SKM-1 treated with dmso at 0.1 percent for 144 hours (cell line): Measurements from ENCODE around the gene SCN2B.
A peak's percentile ranks its signal among the peaks of the same experiment; 100 is the strongest.

ENCODE experiments used
- DNase-seq: peaks from one replicate; lab custom pipeline; 2025; ENCODE audit not compliant: unreplicated experiment; lab: John Stamatoyannopoulos, UW

Gene SCN2B

DNA sequence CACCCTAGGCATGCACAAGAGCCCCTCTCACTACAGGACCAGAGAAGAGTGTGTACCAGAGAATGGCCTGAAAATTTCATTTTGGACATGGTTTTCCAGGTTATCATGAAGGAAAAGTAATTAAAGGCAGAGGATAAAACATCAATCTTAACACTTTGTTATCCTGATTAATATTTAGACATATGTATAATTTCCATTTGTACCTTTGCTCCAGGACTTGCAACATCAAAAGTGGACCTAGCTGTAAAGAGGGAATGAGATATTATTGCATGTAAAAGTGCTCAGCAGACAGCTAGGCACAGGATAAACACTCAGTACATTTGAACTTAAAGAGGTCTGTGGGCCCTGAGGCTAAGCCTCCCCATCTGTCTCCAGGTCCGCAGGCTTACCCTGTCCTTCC lies 21.8 kb downstream of the SCN2B start:
- DNase-seq: no peak

DNA sequence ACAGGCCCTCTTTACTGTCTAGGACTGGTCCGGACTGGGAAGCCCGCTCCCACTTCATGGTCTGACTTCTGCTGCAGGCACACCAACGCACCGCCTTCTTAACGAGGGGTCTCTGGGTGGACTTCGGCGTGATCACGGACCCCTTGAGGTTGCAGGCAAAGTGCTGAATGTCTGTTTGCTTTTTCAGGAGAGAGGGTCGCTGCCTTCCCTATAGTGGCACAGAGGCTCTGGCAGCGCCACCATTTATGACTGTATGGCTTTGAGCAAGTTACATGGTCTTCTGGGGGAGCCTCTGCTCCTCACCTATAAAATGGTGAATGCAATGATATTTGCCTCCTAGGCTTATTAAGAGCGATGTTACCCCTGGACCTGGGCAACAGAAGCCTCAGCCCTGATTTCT lies 22.5 kb downstream of the SCN2B start:
- DNase-seq: no peak

DNA sequence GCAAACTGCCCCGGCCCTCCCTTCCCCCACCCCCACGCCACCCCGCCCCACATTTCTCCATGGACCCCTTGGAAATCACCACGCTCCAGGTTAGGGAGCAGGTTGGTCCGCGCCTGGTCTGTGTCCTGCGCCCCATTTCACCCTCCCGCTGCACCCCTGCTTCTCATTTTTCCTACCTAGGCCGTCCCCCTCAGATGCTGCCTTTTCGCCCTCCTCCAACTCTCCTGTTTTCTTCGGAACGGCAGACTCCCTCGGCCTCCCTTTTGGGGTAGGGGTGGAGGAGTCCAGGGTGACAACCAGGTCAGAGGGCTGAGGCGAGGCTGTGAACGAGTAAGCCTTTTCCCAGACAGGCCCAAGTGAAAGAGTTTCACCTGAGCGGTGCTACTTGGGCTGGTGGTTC lies 22.9 kb downstream of the SCN2B start:
- no peak for DNase-seq

DNA sequence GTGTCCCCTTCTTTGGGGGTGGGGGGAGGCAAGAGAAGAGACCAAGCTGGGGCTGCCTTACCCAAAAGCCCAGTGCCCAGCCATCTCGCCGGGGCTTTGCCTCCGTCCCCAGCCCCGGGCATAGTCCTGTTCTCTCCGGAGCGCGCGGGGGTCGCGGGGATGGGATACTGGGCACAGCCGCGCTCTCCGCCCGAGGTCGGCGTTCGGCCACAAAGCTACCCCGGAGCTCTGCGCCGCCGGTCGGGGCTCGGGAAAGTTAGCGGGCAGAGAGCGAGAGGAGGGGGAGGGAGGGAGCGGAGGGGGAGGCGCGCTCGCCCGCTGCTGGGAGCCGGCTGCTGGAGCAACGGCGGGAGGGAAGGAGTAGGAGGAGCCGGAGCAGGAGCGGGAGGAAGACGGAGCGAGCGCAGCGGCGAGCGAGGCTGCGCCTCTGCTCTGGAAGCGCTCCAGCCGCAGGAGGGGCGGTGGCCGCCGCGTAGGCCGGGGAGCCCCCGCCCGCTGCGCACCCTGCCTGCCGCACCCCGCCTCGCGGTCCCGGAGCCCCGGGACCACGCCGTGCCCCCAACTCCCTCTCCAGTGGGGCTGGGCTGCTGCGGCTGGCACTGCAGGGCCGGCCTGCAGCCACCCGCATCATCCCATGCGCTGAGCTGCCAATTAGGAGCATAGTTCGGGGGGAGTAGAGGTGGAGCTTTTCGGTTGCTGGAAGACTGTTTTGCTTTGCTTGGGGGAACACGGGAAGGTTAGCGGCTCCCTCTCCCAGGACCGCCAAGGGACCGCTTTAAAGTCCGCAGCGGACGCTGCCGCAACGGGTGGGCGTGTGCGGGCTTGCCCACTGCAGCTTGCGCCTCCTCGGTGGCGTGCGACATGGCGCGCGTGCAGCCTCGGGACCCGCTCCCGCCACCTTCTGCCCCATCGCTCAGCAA lies 23.6 kb downstream of the SCN2B start, which contains the start of gene SCN4B:
Gene SCN4B (minus strand): TSS at position 272 of the 920 bp plus-strand sequence. CDS start 150 bp downstream, at position 122.
- no peak for DNase-seq

DNA sequence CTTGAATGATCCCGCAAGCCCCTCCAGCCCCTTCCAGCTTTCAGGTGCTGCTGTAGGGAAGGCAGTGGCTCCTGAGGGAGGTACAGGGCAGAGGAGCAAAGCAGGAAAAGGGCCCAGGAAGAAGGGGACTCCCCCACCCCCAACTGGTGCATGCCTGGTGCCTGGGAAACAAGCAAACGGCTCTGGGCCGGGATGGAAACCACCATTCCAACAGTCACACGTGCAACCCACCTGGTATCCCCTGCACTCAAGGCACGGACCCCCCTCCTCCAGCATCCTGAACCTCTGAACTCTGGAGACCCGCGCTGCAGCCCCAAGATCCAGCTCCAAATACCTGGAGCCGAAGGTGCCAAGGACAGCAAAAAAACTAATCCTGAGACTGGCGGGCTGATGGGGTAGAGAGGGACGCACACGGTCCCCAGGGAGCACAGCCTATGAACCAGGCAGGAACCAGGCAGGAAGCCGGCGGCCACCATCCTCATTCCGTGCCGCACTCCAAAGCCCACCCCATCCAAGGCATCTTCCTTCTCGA lies 24.4 kb downstream of the SCN2B start:
- no peak for DNase-seq

DNA sequence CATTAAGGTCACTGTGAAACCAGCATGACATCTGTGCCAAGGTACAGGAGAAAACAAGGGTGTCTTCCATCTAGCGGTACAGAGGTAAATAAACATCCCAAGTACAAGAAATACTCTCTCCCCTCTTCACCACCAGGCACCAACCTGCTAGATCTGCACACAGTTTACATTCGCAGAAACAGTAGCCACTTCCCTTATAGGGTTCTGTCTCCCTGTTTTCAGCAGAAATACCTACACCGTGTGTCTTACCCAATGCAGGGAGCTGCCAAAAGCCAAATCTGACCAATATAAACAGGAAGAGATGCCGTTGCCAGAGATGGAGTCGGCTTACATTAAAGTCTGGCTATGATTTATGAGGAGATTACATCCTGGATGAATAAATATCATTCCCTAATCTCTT lies 25.0 kb downstream of the SCN2B start:
- DNase-seq: no peak

DNA sequence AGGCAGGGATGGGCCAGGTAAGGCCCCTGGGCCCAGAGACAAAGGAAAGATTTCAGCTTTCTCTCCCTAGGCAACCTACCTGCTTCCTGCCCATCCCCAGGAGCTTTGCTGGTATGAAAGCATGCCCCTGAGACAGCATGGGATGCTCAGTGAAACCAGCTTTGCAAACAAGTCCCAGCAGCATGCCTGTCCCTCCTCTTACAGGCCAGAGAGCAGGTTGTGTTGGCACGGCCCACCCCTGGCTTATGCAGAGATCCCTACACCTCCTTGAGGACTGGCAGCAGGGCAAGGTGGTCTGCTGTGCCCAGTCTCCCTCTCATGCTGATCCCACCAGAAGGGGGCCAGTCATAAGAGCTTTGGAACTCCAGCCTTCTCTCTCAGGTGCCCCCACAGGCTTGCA lies 26.9 kb downstream of the SCN2B start:
- no peak for DNase-seq

DNA sequence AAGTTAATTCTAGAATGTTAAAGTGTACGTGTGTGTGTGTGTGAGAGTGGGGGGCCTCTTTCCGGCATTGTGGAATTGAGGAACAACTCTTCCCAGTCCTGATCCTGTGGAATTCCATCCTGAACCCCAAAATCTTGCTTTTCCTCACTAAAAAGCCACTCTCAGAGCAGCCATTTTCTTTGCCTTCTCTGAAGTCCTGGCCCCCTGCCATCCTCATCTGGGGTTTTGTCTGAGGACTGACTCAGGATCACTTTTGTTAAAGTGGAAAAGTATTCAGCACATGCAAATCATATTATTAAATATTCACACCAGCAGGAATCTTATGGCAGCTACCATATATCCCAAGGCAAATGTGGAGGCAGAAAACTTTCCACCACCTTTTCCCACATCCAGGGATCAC lies 27.6 kb downstream of the SCN2B start:
- no peak for DNase-seq

DNA sequence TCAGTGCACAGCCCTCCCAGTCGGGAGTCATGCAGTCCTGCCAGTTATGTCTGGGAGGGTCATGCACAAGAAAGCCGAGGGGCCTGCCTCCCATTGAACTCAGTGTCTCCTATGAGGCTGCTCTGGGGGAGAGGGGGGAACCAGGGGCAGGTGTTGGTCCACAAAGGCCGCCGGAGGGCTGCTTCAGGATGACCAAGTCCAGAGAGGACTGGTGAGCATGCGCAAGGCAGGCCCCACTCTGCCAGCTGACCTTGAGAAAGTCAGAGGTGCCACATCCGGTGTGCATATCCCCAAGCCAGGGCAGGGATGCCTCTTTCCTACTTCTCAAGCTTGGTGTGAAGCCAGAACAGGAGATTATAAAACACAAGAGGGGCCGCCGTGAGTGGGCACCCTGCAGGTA lies 28.2 kb downstream of the SCN2B start:
- no peak for DNase-seq

DNA sequence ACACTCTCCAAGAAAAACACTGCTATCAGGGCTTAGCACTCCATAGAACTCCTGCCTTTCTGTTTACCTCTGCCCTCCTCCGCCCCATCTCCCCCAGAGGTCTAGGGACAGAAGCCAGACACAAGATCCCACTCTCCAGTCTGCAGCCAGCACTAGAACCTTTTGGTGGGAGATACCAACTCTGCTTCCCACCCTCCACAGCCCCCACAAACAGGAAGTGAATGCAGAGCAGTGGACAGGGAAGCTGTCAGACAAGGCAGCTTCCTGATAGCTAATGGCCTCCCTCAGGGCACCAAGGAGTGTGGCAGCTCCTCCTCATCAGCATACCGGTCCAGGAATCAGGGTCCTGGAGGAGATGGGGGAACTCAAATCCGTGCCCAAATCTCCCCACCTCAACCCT lies 28.9 kb downstream of the SCN2B start:
- no peak for DNase-seq

DNA sequence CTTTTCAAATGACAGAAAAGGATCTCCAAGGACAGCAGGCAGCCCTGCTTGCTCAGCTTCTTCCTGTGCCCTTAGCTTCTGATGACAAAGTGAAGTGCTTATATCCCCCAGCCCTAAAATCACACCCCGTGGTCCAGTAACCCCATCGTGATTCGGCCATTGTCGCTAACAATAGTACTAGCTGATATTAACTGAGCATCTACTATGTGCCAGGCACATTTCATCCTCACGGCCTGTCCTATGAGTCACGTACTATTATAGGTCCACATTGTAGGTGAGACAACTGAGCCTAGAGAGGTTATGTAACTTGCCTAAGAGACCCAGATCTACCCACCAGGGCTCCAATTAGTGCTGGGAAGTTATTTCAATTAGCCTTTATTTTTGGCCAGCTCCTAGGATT lies 29.9 kb downstream of the SCN2B start:
- DNase-seq: no peak

DNA sequence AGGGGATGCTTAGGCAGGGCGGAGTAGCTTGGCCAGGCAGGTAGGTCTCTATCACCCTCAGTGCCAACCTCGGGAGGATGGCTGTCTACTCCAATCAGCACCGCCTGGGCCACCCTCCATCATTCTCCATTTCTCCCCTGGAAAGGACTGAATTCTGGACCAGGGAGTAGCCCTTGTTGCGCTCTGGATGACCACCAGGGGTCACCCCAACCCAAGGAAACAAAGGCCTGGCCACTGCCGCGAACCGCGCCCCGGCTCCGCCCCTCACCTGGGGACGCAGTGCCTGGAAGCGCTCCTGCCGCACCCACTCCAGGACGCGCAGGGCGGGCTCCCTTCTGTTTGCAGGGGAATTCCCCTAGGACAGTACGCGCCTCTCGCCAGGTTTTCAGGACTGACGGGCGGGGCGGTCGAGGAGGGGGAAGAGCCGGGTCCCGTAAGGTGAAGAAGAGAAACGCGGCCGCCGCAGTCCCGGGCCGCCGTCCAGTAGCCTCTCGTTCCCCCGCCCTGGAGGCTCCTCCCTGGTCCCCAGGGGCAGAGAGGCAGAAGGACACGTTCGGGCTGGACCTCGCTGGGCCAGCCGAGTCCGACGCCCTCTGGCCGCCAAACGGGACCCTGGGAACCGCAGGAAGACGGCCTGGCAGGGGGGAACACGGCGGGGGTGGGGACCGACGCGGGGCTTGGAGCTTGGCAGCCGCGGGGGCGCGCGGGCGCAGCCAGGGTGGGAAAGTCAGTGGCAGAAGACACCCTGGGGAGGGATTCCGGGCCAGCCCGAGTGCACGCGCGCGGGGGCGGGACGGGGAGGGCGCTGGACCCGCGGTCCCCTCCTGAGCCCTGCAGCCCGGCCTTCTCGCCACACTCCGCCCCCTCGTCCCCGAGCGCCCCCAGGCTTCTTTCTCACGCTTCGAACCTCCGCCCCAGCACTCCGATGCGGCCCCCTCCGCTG lies 30.9 kb downstream of the SCN2B start:
- DNase-seq: peak; percentile 65

DNA sequence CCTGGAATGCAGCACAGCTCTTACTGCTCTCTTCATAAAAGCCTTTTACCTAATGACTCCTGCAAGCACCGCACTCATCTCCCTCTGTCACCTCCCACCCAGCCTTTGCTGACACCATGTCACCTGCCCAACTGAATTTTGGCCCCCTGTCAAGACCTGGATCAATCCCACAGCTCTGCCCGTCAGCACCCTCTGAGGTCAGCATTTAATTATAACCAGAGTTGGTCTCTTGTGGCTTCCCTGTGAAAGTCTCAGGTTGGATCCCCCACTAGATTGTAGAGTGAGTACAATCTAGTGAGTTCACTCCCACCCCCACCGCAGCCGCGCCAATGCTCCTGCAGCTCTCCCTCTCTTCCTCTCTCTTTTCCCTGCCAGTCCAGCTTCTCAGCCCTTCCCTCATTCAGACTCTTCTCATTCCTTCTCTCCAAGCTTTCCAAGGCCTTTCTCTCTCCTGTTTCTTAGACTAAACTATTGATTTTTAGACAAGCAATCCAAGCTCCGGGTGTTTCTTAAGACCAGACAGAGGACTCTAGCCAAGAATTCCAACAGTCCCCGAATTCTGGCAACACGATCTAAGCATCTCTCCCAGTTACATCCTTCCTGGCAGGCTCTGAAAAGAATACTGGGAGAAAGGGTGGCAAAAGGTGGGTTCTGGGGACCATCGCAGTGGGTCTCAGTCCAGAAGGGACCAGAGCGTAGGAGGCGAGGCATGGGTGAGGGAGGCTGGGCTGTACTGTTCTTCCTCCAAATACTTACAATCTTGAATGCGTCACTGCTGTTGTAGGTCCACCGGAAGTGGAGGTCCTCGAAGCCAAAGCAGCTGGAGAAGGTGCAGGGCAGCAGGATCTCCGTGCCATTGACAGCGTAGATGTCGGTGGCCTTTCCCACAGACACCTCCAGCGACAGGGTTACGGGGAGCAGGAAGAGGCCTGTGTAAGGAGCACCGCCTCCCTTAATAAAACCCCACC lies 31.9 kb downstream of the SCN2B start:
- no peak for DNase-seq

DNA sequence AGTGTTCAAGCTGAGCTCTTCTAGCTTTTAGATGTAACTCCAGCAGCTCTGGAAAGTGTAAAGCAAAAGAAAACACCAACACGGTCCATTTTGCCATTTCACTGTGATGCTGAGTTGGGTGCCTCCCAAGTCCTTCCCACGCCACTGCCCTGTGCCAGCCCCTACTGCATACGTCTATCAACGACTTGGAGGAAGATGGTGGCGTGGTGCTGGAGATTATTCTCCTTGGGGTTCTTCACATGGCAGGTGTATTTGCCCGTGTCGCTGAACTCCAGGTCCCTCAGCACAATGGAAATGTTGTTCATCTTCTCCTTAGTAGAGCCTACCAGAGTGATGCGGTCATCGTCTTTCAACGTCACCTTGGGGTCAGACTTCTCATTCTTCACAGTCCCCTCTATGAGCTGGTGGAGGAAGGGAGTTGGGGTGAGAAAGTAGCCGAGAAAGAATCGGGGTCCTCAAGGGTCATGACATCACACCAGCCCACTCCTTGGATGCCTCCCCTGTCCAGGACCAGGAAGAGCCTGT lies 32.7 kb downstream of the SCN2B start:
- no peak for DNase-seq

DNA sequence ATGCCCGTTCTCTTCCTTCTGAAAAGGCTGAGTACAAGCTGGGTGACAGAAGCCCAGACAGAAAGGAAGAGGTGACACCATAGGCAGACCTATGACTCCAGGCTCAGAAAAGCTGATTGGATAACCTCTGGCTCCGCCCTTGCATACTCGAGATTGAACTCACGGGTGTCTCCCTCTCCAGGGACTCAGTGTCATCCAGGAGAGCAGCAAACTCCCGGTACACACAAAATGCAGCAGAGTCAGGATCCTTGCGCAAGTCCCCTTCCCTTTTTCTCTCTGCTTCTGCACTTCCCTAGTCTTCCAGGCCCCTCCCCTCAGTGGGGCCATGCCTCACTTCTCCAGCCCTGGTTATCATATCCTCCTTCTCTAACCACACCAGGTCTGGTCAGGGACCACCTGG lies 33.6 kb downstream of the SCN2B start:
- peak; percentile 89 for DNase-seq

DNA sequence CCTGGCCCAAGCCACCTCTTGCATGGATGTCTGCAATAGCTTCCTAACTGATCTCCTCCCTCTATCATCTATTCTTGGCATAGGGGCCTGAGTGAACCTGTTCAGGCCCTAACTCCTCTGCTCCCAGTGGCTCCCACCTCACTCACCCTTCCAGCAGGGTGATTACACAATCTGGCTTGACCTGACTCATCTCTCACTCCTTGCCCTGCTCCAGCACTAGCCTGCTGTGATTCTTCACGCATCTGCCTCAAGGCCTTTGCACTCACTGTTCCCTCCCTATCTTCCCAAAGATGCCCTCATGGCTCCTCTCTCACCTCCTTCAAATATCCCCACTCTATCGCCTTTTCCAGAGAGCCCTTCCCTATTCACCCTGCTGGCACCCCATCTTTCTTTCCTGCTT lies 34.4 kb downstream of the SCN2B start:
- no peak for DNase-seq

DNA sequence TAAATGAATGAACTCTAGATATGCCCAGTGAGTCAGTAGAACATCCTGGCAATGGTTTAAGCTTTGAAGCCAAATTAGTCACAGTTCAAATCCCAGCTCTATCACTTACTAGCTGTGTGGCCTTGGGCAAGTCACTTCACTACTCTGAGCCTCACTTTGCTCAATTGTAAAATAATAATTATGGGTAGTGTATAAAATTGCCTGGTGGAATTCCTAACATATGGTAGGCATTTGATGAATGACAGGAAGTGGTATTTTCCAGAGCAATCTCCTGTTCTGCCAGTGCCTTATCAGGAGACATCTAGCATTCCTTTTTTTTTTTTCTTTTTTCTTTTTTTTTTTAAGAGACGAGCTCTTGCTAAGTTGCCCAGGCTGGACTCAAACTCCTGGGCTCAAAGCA lies 36.9 kb downstream of the SCN2B start:
- DNase-seq: no peak

DNA sequence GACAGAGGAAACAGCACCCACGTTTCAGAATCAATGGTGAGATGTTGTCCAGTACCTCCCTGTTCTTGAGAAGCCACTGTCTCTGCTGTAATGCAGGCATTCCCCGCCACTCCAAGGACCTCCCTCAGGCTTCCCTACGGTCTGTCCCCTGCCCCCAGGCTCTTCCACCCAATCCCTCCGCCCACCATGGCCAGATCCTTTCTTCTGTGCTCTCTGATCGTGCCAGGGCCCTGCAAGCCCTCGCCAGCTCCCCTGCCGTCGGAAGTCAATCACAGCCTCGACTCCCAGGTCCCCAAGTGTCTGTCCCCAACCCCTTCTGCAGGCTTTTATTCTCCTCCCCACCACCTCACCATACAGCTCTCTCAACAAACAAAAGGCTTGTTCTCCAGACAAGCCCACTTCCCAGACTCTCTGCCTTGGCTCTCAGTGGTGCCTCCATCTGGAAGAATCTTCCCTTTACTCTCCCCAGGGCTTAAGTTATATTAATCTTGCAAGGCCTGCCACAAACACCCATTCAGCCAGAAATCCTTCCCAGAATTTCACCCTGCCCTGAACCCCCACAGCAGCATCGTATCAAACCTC lies 37.5 kb downstream of the SCN2B start:
- DNase-seq: no peak

DNA sequence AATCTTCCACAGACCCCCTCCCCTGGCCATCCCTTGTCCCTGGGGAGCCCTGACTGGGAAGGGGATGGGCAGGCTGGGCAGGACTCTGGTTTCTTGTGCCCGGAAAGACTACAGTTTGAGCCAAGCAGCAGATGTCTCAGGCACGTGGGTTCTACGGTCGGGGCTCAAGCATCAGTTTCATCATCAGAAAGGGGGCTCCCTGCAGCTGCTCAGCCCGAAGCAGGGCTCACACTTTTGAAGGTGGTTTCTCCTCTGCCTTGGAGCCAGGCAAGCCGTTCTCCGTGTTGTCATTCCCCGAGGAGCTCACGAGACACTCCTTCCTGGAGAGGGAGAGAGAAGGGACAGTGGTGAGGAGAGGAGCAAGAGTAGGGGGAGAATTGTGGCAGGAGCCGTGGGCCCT lies 39.6 kb downstream of the SCN2B start:
- DNase-seq: no peak

DNA sequence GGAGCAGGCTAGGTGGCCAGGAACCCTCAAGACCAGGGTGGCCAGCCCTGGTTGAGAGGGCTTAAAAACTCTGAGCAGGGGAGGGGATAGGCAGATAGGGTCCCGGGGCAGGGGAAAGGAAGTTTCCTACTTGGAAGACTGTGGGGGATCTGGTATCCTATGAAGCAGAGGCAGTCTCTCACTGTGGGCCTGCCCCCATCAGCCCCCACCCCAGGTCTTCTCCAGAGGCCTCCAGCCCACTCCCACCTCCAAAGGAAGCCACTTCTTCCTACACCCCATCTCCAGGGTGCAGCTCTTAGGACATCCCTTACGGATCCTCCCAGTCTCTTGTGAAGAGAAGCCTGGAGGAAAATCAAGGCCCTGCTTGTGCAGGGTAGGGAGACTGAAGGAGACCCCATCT lies 40.1 kb downstream of the SCN2B start:
- DNase-seq: no peak
